NCI-H82 treated with DMSO at 0.1 percent for 48 hours (cell line): ENCODE data around the gene NHSL2.
"Not testable (repeated sequence)": the region's sequence is repeated elsewhere in the genome, so short reads cannot be mapped to it uniquely, and the experiment has no call there.

Experiments used
- DNase-seq: peaks from one replicate; lab custom pipeline; 2025; ENCODE audit not compliant: unreplicated experiment; lab: John Stamatoyannopoulos, UW

Gene NHSL2

GRCh38 chrX:72158773-72159172 is 248.1 kb downstream of the NHSL2 start:
- DNase-seq = no peak

DNA sequence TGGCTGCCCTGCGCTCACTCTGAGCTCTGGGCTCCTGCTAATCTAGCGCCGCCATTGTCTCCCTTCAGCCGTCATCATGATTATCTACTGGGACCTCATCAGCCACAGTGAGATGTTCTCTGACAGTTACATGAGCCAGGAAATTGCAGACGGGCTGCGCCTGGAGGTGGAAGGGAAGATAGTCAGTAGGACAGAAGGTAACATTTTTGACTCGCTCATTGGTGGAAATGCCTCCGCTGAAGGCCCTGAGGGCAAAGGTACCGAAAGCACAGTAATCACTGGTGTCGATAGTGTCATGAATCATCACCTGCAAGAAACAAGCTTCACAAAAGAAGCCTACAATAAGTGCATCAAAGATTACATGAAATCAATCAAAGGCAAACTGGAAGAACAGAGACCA is 249.1 kb downstream of the NHSL2 start:
- DNase-seq = no peak

DNA sequence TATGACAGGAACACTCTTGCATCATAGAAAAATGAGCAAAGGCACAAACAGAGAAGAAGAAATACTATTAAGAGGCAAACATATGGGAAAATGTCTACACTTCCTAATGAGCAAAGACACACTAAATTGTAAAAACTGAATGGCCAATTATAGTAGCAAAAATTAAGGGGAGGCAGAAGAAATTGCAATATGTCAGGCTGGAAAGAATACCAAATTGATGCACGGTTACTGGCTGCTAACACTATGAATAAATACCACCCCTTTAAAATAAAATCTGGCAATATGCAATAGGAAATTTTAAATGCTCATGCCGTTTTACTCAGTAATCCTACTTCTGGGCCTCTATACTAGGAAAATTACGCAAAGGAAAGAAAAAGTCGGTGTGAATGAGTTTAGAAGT is 254.9 kb downstream of the NHSL2 start:
- no peak for DNase-seq

DNA sequence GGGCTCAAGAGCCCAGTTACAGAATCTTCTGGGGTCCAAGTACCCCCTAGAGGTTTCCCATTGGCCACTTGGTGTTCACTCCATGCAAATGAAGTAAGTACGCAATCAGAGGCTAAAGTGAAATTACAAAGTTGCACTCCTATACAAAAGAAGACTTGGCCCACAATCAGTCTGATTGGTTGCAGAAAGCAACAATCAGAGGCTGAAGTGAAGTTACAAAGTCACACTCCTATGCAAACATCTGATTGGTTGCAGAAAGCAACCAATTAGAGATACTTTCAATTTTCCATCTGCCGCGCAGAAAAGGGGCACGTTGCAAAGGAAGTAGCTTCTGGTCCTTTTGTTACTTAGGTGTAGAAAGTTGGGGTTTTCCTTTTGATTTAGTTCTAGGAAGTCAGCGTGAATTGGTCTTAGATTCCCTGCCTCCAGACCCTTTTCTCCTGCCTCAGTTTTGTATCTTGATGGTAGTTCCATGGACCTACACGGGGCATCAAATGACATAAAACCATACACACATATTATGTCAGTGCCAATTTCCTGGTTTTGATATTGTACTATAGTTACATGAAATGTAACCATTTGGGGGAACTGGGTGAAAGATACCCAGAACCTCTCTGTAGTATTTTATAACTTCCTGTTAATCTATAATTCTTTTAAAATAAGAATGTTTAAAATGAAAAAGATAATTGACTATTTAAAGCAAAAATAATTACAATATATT is 258.5 kb downstream of the NHSL2 start:
- DNase-seq = no peak

GRCh38 chrX:72176289-72176688 is 265.6 kb downstream of the NHSL2 start:
- DNase-seq = not testable (repeated sequence)

DNA sequence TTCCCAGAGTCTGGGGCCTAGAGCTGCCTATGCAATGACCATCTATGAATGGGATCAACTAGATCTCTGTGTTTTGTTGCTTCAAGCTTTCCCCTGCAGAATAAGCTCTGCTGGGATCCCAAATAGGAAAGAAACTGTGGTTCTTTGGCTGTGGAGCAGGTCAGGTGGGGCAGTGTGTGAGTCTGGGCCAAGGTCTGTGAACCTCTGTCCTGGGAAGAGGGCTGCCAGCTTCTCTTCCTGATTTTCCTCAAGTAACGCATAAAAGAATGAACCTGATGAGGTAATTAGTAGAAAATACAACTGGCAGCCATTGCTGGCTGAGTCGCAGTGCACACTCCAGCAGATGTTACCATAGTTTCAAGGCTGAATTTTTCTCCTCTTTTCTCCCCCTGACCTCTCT is 266.3 kb downstream of the NHSL2 start:
- DNase-seq = no peak

DNA sequence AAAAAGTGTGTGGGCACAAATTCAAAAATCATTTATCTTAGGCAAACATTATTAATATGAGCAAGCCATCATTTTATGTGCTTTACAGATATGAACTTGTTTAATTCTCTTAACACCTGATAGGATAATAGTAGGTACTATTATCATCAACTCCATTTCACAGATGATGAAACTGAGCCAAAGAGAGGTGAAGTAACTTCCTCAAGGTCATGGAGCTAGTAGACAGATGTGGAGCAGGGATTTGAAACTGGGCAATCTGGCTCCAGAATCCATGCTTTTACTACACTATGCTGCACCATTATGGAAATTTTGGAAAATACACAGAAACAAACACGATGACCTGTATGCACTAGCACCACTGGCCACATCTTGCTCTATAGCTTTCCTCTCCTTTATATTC is 269.9 kb downstream of the NHSL2 start:
- DNase-seq = peak; percentile 42

- DNase-seq = peak; percentile 100
These were observed 270.8 kb downstream of the NHSL2 start, which contains the start of gene PIN4 for GRCh38 chrX:72181178-72182125. TSS of gene PIN4 (plus strand) at chrX:72181757. CDS start at chrX:72181786, 29 bp downstream.

- no peak for DNase-seq
These were observed 272.3 kb downstream of the NHSL2 start for GRCh38 chrX:72182924-72183323.

- DNase-seq = no peak
These were observed 291.3 kb downstream of the NHSL2 start for GRCh38 chrX:72201836-72202536.
